NCI-H2196 treated with DMSO at 0.1 percent for 48 hours (cell line): Measurements from ENCODE around the gene SYNGAP1.

Experiments
- DNase-seq: peaks from one replicate; lab custom pipeline; 2025; ENCODE audit not compliant: unreplicated experiment; lab: John Stamatoyannopoulos, UW

The SYNGAP1 gene

GRCh38 chr6:33420491-33421343 is 852 bp downstream of the SYNGAP1 start:
- DNase-seq = no peak

GRCh38 chr6:33421344-33421643 is 1.4 kb downstream of the SYNGAP1 start:
- no peak for DNase-seq

DNA sequence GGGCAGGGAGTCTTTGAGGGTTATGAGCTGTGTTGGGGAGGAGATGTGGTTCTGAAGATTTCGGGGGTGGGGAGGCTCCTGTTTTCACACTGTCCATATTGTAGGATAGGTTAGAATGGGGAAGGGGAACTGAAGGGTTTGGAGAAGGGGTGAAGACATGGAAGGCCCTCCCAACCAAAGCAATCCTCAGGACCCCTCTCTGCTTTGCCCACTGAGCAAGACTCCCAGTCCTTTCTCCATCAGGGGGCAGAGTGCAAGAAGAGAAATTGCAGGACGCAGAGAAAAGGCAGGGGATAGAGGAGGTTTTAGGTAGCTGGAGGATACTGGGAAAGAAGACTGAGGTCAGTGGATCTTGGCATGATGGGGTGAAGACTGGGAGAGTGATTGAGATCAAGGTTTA is 3.9 kb downstream of the SYNGAP1 start:
- no peak for DNase-seq

- no peak for DNase-seq
These were observed 5.2 kb downstream of the SYNGAP1 start for GRCh38 chr6:33424855-33425667.

GRCh38 chr6:33425668-33426577 is 6.1 kb downstream of the SYNGAP1 start:
- DNase-seq = peak; percentile 61

GRCh38 chr6:33426590-33427511 is 7.0 kb downstream of the SYNGAP1 start:
- DNase-seq = no peak

DNA sequence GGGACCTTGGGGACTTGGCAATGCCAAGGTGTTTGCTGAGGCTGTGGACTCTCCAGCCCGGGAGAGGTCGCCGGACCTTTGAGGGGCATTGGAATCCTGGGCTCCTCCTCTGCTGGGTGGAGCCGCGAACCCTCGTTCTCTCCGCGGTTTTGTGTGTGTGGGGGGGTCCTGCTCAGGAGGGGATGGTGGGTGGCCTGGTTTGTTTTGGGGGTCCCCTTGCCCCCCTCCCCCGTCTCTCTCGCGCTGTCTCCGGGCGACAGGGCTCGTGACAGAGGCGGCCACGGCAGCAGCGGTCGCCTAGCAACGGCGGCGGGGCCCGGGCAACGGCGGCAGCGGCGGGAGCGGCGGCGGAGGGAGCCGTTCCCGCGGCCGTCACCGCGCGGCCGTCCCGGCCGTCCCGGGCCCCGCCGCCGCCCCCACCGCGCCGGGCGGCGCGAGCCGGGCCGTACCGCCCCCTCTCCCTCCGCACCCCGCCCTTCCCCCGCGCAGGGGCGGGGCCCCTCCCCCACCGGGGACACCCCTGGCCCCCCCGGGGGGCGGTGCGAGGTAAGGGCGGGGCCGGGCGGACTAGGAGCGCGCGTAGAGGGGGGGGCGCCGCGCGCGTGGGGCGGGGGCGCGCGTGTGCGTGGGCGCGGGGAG is 7.8 kb downstream of the SYNGAP1 start:
- no peak for DNase-seq

DNA sequence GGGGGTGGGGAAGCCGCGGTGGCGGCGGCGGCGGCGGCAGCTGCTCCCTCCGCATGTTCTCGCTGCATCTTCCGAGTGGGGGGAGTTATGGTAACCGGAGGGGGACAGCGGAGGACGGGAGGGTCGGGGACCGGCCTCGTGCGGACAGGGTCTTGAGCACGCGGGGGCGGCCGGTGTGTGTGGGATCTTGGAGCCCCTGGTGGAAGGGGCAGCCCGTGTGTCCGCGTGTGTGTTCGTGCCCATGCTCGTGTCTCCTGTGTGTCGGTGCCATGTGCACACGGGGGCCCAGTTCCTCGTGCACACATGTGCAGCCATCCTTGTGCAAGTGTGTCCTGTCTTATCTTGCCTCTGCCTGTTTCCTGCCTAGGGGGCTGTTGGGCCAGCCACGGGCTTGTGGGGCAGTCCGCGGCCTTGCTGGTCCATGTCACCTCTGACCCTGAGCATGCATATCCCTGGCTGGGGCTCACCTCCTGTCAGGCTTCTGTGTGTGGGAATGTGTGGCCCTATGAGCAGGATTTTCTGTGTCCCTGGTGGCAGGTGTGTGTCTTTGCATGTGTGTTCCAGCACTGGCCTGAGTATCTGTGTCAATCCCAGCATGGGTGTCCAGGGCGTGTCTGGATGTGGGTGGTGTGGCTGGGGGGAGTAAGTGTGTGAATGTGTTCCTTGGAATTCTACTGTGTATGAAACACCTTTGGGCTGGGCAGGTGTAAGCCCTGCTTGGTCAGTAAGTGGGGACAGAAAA is 8.5 kb downstream of the SYNGAP1 start:
- no peak for DNase-seq

DNA sequence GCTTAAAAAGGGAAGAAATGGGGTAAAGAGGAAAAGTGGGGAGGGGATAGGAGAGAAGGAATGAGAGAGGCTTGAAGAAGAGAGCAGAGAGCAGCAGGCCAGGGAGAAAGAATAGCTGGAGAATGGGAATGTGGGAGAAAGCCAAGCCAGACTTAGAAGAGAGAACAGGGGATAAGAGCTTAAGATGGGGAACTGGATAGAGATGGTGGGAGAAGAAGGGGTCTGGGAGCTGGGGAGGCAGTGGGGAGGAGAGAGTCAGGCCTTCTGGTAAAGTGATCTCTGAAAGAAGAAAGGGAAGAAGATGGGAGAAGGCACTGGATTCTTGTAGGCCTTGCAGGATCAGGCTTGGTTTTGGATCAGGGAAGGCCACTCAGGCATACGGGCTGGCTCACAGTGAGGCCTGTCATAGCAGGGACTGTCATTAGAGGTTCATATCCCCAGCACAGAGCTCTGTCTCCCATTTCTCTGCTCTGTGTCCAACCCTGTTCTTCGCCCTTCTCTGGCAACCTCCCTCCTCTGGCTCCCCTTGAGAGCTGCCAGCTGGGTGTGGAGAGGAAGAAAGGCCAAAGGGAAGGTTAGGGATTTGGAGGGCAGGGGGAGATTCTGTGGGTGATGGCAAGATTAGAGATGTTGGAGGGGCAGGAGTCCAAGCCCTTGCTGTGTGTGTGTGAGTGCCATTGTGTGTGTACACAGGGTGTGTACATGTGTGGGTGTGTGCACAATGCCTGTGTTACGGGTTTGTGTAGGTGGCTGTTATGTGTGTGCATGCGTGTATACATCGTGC is 9.3 kb downstream of the SYNGAP1 start:
- DNase-seq = no peak

DNA sequence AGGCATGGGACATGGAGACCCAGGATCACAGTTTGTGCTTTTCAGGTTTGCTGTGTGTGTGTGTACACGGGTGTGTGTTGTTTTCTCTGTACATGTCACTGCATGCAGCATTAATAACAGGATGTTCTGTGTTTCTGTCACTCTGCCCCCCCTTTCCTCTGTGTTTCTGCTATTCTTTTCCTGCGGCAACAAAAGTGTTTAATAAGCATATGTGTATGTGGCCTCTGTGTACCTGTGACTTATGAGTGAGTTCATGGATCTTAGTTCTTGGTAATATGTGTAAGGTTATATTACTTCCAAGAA is 9.8 kb downstream of the SYNGAP1 start:
- DNase-seq = no peak

DNA sequence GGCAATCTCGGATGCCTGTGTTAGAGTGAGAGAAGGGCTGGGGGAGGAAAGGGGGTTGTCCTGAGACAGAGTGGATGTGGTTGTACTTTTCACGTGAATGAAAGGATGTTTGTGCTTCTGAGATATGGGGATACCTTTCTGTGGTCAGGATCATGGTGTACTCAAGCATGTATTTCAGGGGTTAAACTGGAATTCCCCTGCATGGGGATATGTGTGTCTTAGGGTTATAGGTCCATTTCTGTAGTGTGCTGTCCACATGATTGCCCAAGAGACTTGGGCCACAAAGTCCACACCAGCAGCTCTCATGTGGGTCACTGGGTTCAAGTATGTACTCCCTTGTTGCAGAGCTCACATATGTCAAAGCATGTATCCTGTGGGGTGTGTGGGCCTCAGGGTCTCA is 10.5 kb downstream of the SYNGAP1 start:
- no peak for DNase-seq

DNA sequence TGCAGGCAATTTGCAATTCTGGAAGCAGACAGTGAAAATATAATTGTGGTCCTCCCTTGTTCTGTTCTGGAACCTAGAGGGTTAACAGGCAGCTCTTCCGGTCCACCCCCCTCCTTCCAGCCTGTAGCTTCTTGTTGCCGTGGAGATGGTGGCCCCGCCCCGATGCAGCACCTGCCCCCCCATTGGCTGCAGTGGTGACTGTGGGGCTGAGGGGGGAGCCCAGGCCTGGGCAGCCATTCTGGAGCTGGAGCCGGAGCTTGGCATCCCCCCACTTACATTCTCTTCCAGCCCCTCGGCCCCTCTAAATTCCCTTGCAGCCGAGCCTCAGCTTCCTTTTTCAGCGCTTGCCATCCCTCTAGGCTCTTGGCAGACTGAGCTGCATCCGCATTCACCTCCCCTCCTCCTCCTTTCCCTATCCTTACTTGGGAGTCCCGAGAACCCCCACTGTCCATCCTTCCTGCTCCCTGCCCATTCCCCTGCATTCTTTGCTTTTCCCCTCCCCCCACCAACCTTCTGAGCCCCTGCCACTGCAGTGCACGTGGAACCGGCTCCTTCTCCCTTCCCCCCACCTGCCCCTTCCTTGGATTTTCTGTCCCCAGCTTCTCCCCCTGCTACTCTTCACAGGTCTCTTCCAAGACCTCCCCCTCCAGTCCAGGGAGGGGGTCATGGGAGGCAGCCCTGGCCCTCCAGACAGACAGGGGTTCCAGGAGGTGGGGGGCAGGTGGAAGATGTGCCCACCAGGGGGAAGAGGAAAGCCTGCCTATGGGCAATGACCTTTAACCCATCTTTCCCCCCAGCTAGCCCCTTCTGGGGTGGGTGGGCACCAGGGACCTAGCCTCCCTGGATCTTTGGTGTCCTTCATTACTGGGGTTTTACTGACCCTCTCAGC is 11.4 kb downstream of the SYNGAP1 start:
- DNase-seq = peak; percentile 62

DNA sequence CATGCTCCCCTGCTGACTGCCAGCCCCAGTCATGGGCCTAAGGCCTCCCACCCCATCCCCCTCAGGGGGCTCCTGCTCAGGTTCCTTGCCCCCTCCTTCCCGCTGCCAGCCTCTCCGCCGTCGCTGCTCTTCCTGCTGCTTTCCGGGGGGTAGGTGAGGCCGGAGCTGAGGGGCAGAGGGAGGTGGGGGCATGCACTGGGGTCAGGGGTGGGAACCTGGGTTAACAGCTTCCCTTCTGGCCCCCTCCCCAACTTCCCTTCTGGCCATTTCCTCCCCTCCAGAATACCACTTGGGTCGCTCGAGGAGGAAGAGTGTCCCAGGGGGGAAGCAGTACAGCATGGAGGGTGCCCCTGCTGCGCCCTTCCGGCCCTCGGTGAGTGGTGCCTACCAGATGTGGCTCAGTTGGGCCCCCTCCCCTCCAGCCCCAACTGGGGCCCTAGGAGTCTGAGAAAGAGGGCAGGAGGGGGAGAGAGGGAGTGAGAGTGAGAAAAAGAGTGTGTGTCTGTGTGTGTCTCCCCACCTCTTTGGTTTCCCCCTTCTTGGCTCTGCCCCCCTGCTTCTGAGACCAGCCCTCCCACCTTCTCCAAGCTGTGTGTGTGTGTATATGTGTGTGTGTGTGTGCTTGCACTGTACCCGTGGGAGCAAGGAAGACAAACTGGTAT is 12.1 kb downstream of the SYNGAP1 start:
- no peak for DNase-seq

DNA sequence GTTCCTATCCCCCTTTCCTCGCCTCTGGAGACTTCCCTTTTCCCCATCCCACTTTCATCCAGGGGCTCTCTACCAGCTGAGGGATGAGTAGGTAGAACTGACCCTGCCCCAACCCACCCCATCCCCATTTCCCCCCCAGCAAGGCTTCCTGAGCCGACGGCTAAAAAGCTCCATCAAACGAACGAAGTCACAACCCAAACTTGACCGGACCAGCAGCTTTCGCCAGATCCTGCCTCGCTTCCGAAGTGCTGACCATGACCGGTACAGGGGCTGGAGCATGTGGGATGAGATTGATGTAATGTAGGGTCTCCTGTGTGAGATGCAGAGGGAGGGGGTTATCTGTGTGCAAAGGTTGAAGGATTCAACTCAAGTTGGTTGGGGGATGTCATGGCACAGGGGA is 12.7 kb downstream of the SYNGAP1 start:
- DNase-seq = no peak

- DNase-seq = no peak
These were observed 13.2 kb downstream of the SYNGAP1 start for GRCh38 chr6:33433001-33433543.

DNA sequence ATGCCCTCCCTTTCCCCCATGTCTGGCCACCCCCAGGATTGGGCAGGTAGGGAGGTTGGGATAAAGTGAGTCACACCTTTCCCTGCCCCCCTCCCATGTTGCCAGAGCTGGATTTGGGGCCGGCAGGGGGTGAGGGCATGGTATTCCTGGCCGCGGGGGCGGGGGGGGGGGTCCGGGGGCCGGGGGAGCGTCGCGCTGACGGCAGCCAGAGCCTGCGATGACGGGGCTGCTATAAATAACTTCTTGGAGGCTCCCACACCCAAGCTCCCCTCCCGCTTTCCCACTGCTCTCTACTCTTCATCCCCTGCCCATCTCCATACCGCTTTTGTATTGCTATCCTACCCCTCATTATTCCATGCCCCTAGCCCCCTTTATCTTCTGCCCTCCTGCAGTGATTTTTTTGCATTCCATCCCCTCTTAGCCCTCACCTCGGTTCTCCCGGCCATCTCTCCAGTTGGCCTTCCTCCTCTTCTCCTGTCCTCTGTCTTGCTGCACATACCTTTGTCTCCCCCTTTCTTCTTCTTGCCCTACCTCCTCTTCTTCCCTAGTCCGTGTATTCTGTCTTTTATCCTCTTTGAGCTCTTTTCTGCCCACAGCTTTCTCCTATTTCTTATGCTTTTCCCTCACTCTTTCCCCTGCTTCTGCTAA is 13.8 kb downstream of the SYNGAP1 start:
- DNase-seq = no peak
